ENCODE results near the gene RELN.
A peak's percentile ranks its signal among the peaks of the same experiment; 100 is the strongest.

RELN gene

DNA sequence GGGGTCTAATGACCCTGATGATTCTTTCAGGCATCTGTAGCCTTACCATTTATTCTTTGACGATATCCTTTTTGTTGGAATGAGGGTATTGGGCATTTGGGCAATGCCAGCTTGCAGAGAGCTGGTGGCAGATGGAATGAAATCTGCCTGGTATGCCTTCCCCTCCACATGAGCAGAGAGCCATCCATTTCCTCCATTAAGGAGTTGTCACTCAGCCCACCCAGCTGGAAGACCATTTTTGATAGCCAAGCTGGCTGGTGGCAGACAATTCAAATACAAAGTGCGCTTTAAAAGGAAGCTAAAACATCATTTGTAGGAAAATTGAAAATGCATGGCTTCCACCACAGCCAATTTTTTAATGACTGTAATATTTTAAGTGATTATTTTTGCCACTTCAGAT, 303.4 kb downstream of the RELN start:
- H3K4me3 ChIP-seq (ENCODE audit: low read depth, low read length) = no peak overlapping the region
- in situ Hi-C loops (cut with HindIII; ENCODE audit: low sequenced_read_pairs) = no loop called here
- no peak for DNase-seq (ENCODE audit: low read depth, low spot score)
- no peak for TF ChIP-seq CTCF (IDR thresholded peaks at IDR 0.05; ENCODE audit: low read depth, low read length)

GRCh38 chr7:103685646-103686045, 303.8 kb downstream of the RELN start:
- in situ Hi-C loops (cut with HindIII; ENCODE audit: low sequenced_read_pairs) = no loop called here
- TF ChIP-seq CTCF (IDR thresholded peaks at IDR 0.05; ENCODE audit: low read depth, low read length) = no peak

GRCh38 chr7:103683348-103683747, 306.1 kb downstream of the RELN start:
- no peak for DNase-seq (ENCODE audit: low read depth, low spot score)
- H3K4me3 ChIP-seq (ENCODE audit: low read depth, low read length) = no peak overlapping the region
- TF ChIP-seq CTCF (IDR thresholded peaks at IDR 0.05; ENCODE audit: low read depth, low read length) = no peak
- in situ Hi-C loops (cut with HindIII; ENCODE audit: low sequenced_read_pairs) = no loop called here

More at GRCh38 chr7:103685646-103686045, 303.8 kb downstream of the RELN start:
- H3K4me3 ChIP-seq (ENCODE audit: low read depth, low read length) = no peak overlapping the region
- DNase-seq (ENCODE audit: low read depth, low spot score) = no peak

DNA sequence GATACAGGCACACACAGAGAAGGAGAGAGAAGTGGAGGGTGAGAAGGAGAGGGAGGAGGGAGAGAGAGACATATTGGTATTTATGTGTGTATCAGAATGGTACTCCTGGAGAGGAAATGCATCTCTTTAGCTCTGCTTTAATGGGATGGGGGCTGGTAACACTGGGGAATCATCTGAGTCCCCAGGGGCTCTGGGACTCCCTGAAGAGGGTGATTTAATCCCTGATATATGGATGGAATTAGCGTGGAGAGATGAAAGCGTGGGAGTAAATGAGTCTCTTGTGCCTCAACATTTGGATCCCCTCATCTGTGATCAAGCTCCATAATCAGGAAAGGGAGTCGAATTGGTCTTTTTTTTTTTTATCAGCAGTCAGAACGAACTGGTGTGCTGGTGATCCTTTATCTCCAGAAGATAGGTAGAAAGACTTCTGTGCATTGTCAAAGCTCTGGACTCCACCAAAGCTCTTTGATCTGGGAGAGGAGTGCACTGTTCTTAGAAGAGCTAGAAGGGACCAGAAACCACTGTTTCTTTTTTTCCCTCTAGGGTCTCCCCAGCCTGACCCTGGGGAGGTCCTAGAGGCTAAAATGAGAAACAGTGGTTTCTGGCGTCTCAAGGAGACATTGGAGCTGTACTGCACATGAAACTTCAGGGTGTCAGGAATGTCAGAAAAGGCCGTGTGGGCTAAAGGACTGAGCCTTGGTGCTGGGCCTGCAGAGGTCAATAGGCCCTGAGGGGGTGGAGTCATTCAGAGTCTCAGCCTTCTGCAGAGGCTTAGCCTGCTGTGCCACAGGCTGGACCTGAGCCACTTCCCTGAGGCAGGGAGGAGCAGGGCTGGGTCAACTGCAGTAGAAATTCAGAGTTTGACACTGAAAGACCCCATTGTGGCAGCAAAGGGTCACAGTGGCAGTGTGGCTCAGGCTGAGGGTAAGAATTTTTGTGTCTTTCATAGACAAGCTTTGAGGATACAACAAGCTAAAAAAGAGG, 309.0 kb downstream of the RELN start:
- no peak overlapping the region for H3K4me3 ChIP-seq (ENCODE audit: low read depth, low read length)
- no peak for TF ChIP-seq CTCF (IDR thresholded peaks at IDR 0.05; ENCODE audit: low read depth, low read length)
- DNase-seq (ENCODE audit: low read depth, low spot score) = no peak
- in situ Hi-C loops (cut with HindIII; ENCODE audit: low sequenced_read_pairs) = no loop called here

- H3K4me3 ChIP-seq (ENCODE audit: low read depth, low read length) = no peak overlapping the region
- TF ChIP-seq CTCF (IDR thresholded peaks at IDR 0.05; ENCODE audit: low read depth, low read length) = no peak
- in situ Hi-C loops (cut with HindIII; ENCODE audit: low sequenced_read_pairs) = no loop called here
- DNase-seq (ENCODE audit: low read depth, low spot score) = peak; percentile 26
Observed at GRCh38 chr7:103679151-103680132, 310.0 kb downstream of the RELN start.

GRCh38 chr7:103668279-103668941, 321.0 kb downstream of the RELN start:
- in situ Hi-C loops (cut with HindIII; ENCODE audit: low sequenced_read_pairs) = no loop called here
- DNase-seq (ENCODE audit: low read depth, low spot score) = no peak

More at GRCh38 chr7:103668279-103668941, 321.0 kb downstream of the RELN start:
- TF ChIP-seq CTCF (IDR thresholded peaks at IDR 0.05; ENCODE audit: low read depth, low read length) = no peak
- H3K4me3 ChIP-seq (ENCODE audit: low read depth, low read length) = no peak overlapping the region

Data from astrocyte of the spinal cord (primary cell).